Stimulated activated CD4-positive, alpha-beta T cell treated with anti-CD3 and anti-CD28 coated beads, Interleukin-1b, Interleukin-23, amount 100 ng/mL, for 24 hours (primary cell): ENCODE results near the gene RARS1.
A peak's percentile ranks its signal among the peaks of the same experiment; 100 is the strongest.

Experiments
- DNase-seq, 4 experiments: peaks; one replicate each; pipeline ENCODE4 v3.0.0-alpha.2; 2020; ENCODE audit warnings: low read depth in 4 of 4, low spot score in 1 of 4

Gene RARS1

DNA sequence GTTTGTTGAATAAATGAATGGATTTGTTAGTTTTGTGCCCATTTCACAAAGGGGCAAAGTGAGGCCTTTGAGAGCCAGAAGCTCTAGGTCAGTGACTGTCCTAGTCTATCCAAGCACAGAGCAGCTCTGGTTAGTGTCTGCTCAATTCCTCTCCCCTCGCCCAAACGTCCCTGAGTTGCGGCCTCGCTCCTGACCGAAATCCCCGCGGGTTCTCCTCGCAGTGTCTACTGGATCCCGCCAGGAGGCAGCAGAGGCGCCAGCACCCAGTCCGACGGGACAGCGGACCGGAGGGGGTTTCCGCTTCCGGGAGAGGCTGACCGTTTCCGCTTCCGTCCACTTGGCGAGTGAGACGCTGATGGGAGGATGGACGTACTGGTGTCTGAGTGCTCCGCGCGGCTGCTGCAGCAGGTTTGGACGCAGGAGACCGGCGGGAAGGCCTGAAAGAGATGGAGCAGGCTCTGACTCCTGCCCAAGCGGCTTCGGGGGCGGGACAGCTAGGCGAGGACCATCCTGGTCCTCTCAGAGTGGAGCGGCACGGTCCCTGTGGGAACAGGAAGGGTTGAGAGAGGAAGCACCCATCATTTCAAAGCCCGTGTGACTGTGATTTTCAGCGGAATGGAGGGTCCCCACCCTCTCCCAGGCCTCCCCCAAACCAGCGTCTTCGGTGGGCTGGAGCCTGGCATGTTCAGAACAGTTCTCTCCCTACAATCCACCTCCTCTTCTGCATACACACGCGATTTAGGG lies at the start of gene RARS1:
Gene RARS1 (plus strand): TSS at position 336 of the 744 bp plus-strand sequence. CDS start 28 bp downstream, at position 364.
- peak; percentile 71 to 89 (median 81) for DNase-seq

DNA sequence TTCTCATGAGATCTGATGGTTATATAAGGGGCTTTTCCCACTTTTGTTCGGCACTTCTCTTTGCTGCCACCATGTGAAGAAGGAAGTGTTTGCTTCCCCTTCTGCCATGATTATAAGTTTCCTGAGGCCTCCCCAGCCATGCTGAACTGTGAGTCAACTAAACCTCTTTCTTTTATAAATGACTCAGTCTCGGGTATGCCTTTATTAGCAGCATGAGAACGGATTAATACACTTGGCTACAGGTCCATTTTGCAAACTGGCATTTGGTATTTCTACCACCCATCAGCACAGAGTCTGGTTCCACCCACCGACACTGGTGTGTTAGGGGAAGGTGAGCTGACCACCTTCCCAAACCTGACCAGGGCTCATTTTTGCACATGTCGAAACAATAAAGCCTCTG lies 47.9 kb upstream of the RARS1 start:
- DNase-seq: no peak

GRCh38 chr5:168443533-168443932 lies 42.7 kb upstream of the RARS1 start:
- no peak for DNase-seq

GRCh38 chr5:168443950-168444700 lies 42.1 kb upstream of the RARS1 start:
- DNase-seq: no peak

GRCh38 chr5:168446983-168447619 lies 39.2 kb upstream of the RARS1 start:
- no peak for DNase-seq

- no peak for DNase-seq
These were observed 38.5 kb upstream of the RARS1 start for GRCh38 chr5:168447808-168448207.

DNA sequence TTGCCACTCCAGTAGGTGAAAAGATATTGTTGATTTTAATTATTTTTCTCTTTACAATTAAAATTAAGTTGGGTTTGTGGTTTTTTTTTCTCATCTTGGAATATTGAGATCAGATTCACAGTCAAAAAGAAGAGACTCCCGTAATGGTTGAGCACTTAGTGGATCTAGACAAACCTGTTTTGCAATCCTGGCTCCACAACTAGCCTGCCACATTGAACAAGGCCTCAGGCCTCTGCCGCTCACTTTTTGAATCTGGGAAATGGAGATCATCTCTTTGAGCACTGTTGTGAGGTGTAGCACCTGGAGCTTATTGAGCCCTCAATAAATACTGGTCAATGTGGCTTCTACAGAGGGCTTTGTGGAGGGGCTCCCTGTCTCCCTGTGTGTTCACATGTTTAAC lies 37.1 kb upstream of the RARS1 start:
- DNase-seq: no peak

- DNase-seq: no peak
These were observed 34.7 kb upstream of the RARS1 start for GRCh38 chr5:168451565-168451964.

DNA sequence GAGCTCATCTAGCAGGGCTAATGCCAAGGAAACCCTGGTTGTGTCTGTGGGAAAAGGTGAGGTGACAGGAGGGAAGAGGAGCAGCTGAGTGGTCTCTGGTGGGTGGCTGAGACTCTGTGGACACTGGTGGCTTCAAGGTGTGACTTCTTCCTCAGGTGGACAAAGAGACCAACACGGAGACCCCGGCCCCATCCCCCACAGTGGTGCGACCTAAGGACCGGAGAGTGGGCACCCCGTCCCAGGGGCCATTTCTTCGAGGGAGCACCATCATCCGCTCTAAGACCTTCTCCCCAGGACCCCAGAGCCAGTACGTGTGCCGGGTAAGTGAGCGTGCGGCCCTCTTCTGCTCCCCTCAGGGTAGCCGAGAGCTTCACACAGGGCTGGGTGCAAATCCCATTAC lies 31.1 kb upstream of the RARS1 start:
- DNase-seq: no peak

DNA sequence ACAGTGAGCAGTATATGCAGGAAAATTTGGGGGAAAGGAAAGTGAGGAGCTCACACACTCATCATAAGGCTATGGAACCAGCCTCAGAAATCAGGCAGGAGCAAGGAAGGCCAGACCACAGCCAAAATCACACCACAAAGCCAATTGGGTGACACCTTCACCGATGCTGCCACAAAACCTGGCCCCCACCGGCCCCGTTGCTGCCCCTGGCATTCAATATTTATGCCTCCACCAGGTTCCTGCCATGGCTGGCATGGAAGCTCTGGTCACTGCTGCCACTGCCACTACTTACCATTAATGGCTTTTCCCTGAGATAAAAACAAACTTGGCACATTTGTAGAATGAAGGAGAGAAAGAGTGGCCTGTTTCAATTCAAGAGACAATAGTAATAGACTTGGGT lies 28.7 kb upstream of the RARS1 start:
- no peak for DNase-seq

DNA sequence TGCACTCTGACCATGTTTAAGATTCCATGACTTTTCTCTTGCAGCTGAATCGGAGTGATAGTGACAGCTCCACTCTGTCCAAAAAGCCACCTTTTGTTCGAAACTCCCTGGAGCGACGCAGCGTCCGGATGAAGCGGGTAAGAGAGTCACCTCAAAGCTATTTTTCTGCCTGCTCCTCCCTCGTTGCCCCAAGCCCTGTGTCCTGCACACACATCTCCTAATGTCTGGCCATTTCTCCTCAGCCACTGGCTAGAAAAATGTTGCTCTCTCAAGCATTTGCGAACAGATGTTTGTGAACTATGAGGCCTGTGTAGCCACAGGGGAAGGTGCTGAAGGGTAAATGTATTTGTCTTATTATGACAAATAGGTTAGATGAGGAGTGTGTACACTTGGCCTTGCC lies 25.7 kb upstream of the RARS1 start:
- no peak for DNase-seq

DNA sequence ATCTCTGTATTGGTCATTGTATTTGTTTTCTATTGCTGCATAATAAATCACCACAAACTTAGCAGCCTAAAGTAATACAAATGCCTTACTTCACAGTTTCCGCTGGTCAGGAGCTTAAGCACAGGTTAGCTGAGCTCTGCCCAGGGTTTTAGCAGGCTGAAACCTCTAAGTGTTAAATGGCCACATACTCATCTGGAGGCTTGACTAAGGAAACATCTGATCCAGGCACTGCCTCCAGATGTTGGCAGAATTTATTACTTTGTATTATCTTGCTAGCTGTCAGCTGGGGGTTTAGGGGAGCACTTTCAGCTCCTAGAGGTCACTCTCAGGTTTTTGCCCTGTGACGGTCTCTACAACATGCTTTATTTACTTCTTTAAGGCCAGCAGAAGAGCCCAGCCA lies 23.2 kb upstream of the RARS1 start:
- DNase-seq: no peak

DNA sequence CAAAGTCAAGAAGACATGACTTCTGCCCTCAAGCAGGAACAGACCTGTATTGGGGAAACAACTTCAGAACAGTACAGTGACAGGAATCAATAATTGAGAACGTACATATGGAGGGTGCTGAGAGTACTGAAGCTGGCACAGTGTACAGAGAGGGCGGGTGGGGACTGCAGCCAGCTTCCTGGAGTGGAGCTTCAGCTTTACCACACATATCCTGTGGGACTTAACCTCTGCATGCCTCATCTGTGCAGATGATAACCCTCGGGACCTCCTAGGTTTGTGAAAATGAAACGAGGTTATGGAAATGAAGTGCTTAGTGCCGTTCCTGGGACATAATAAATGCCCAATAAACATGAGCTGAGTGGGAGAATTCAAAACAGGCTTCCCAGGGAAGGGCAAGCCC lies 22.1 kb upstream of the RARS1 start:
- DNase-seq: no peak

DNA sequence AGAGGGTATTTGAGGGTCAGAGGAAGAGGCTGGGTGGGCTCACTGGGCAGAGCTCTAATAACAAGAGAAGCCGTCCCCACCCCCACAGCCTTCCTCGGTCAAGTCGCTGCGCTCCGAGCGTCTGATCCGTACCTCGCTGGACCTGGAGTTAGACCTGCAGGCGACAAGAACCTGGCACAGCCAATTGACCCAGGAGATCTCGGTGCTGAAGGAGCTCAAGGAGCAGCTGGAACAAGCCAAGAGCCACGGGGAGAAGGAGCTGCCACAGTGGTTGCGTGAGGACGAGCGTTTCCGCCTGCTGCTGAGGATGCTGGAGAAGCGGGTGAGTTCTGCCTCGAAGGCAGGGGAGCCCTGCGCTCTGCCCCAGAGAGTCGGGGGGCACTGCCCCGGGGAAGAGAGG lies 21.6 kb upstream of the RARS1 start:
- no peak for DNase-seq

DNA sequence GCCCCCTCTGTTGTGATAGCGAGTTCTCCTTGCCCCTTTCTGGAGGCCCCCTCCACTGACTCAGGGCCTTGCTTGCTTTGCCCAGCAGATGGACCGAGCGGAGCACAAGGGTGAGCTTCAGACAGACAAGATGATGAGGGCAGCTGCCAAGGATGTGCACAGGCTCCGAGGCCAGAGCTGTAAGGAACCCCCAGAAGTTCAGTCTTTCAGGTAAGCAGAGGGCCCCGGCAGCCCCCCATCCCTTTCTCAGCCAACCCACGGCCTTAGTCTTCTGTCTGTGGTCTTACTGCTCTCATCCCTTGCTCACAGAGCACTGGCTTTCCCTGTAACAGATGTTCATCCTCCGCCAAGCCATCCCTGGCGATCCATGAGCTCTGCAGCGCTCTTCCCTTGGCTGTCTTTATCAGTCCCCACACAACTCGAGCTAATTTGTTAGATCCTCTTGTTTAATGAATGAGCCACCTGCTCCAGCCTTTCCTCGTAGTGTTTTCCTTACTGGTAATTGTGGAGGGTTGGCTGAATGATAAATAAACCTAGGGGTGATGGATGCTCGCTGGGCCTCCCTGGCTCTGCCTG lies 18.4 kb upstream of the RARS1 start:
- DNase-seq: no peak

DNA sequence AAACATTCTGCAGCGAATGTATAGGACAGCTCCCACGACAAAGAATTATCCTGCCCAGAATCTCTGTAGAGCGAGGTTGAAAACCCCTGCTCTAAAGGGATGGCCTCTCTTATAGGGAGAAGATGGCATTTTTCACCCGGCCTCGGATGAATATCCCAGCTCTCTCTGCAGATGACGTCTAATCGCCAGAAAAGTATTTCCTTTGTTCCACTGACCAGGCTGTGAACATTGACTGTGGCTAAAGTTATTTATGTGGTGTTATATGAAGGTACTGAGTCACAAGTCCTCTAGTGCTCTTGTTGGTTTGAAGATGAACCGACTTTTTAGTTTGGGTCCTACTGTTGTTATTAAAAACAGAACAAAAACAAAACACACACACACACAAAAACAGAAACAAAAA lies 17.4 kb upstream of the RARS1 start:
- DNase-seq: no peak

DNA sequence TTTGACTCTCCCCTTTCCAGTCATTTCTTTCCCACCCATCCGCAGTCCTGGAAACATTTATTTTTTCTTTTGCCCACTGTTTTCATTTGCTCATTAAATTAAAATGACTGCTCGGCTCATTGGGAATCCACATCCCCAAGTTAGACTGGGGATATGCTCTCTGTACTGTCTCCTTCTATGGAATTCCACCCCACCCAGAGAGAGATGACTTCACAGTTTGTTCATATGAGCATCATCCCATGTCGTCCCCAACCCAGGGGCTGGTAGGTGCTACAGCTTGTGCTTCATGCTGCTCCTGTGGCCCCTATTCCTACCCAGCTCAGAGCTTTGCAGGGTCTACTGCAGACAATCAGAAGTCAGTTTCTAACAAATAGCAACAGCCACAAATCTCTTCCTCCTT lies 16.5 kb upstream of the RARS1 start:
- no peak for DNase-seq

DNA sequence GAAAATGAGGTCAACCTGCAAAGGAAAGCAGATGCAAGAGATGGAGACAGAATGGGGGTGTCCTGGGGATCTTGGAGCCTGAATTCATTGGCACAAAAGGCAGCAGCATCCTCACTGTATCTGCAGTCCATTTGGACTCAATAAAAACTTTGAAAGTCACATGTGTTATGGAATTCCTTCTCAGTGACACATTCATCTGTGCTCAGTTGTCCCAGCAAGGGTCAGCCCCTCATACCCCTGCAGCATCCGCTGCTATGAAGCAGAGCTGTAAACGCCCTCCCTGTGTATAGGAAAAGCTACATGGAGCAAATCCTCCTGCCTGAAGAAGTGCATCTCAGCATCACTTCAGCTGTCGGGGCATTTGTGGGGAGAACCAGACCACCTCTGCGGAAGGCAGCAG lies 14.5 kb upstream of the RARS1 start:
- DNase-seq: no peak

DNA sequence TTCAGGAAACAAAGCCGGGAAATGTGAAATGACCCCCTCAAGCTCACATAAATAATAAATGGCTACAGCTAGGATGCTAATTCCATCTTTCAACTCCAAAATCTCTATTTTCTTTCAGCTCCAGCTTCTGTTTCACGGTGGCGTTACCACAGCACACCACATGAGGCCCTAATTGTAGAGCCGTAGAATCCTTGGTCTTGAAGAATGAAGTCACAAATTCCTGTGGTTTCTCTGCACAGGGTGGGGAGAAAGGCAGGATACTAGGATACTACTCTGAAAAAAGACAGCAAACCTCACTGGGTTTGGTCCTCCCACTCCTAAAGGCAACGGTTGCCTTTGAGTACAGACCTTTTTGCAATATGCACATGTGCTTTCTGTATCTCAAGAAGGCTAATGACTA lies 13.9 kb upstream of the RARS1 start:
- DNase-seq: no peak

- no peak for DNase-seq
These were observed 12.0 kb upstream of the RARS1 start for GRCh38 chr5:168474319-168474718.

- no peak for DNase-seq
These were observed 9.2 kb upstream of the RARS1 start for GRCh38 chr5:168477060-168477459.

DNA sequence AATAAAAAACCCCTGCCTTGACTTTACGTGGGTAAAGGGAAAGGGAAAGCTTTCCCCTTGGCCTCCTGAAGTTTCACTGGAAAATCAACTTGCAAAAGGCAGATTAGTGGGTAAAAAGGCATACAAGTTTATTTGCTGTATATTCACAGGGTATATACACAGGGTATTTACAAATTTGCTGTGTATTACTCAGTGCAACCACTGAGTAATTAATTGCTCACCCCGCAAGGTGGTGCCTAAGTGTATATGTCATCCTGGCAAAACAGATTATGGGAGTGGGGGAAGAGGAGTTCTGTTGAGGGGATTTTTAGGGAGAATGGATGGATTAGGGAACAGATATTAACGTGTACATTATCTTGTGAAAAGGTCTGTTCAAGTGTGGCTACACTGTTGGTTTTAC lies 7.1 kb upstream of the RARS1 start:
- no peak for DNase-seq
